Stimulated activated CD8-positive, alpha-beta memory T cell treated with anti-CD3 and anti-CD28 coated beads, Interleukin-4, amount 100 ng/mL, for 48 hours (primary cell): ENCODE results near the gene KLHDC9.
A peak's percentile ranks its signal among the peaks of the same experiment; 100 is the strongest.

Source experiments
- DNase-seq: peaks from one replicate; pipeline ENCODE4 v3.0.0-alpha.2; 2020

The KLHDC9 gene

GRCh38 chr1:161133220-161133740 is 35.1 kb downstream of the KLHDC9 start:
- no peak for DNase-seq

GRCh38 chr1:161137881-161138280 is 39.7 kb downstream of the KLHDC9 start:
- no peak for DNase-seq

- no peak for DNase-seq
These were observed 40.3 kb downstream of the KLHDC9 start for GRCh38 chr1:161138431-161138830.

GRCh38 chr1:161139766-161140165 is 41.6 kb downstream of the KLHDC9 start:
- DNase-seq: peak; percentile 51

- no peak for DNase-seq
These were observed 42.7 kb downstream of the KLHDC9 start for GRCh38 chr1:161140755-161141400.

- DNase-seq: no peak
These were observed 47.7 kb downstream of the KLHDC9 start for GRCh38 chr1:161145832-161146231.
